Activated T-cell treated with anti-CD3 and anti-CD28 coated beads, Interleukin-2, amount 50 U/mL, for 24 hours (primary cell): Measurements from ENCODE around the gene ZFP57.

Source experiments
- DNase-seq: peaks from one replicate; pipeline ENCODE4 v3.0.0-alpha.2; 2020
- H3K27ac Mint-ChIP-seq: 2 replicates; pipeline ENCODE4 v1.8.0; 2020; ENCODE audit warnings: mild to moderate bottlenecking, mixed read lengths
- H3K27me3 Mint-ChIP-seq: 2 replicates; pipeline ENCODE4 v1.8.0; 2020; ENCODE audit warnings: mixed read lengths
- H3K36me3 Mint-ChIP-seq: 2 replicates; pipeline ENCODE4 v1.8.0; 2020; ENCODE audit warnings: low read depth, mixed read lengths
- H3K4me1 Mint-ChIP-seq: 2 replicates; pipeline ENCODE4 v1.8.0; 2020; ENCODE audit warnings: low read depth, mixed read lengths
- H3K4me3 Mint-ChIP-seq: 2 replicates; pipeline ENCODE4 v1.8.0; 2020; ENCODE audit warnings: mild to moderate bottlenecking, moderate library complexity, mixed read lengths
- H3K9me3 Mint-ChIP-seq: 2 replicates; pipeline ENCODE4 v1.8.0; 2020; ENCODE audit warnings: mixed read lengths

Gene ZFP57

DNA sequence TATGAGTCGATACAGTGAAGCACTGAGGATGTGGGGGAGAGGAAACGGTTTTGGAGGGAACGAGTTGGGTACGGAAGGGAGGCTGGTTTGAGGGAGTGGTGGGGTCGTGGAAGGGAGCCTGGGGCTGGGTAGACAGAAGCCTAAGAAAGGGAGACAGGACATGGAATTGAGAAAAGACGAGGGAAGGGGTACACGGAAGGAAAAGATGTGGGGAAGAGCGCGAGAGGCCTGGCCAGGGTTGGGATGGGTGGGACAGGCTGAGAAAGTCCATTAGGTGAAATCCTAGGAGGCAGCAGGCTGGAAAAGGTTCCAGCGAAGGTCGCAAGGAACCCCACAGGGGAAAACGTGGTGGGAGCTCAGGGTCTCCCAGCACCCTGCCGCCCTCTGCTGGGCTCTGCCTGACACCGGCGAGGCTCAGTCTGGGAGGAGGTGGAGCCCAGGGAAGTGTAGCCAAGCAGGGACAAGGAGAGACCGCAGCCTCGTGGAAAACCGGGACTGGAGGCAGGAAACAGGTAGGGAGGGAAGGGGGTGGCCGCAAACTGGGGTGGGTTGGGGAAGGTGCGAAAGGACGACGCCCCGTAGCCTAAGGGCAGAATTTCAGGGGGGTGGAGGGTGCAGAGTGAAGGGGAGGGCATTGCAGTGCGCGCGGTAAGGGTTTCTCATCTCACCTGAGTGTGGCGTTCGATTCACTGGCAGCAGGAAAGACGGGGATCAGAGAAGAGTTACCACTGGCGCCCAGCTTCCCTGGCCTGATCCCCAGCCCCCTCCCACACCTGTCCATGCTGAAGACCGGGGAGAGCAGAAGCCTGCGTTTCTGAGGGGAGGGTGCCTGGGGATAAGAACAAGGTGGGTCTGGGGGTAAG is 52.3 kb downstream of the ZFP57 start:
- H3K27me3 Mint-ChIP-seq, result peaks cover 5% of the 10 kb centered on the region

GRCh38 chr6:29627755-29628418 is 53.1 kb downstream of the ZFP57 start:
- peaks cover 5% of the 10 kb centered on the region for H3K27me3 Mint-ChIP-seq
- DNase-seq, result peak; percentile 73
- H3K27ac Mint-ChIP-seq, result peak overlapping the region; percentile 85
- H3K36me3 Mint-ChIP-seq, result no peaks in the 10 kb centered on the region
- H3K9me3 Mint-ChIP-seq, result no peaks in the 10 kb centered on the region
- peak overlapping the region; percentile 81 for H3K4me3 Mint-ChIP-seq
- H3K4me1 Mint-ChIP-seq, result peaks cover 32% of the 10 kb centered on the region

More for the DNA sequence above, 52.3 kb downstream of the ZFP57 start:
- Mint-ChIP-seq H3K9me3 (no peaks in the 10 kb centered on the region), H3K4me3 (peak overlapping the region; percentile 81), H3K36me3 (no peaks in the 10 kb centered on the region), H3K4me1 (peaks cover 38% of the 10 kb centered on the region), H3K27ac (peak overlapping the region; percentile 85)
- peak; percentile 75 for DNase-seq

- Mint-ChIP-seq H3K36me3 (peaks cover 1% of the 10 kb centered on the region), H3K4me3 (peak overlapping the region; percentile 29), H3K27ac (no peak overlapping the region), H3K4me1 (peaks cover 31% of the 10 kb centered on the region), H3K27me3 (peaks cover 4% of the 10 kb centered on the region), H3K9me3 (no peaks in the 10 kb centered on the region)
- DNase-seq, result no peak
Observed at GRCh38 chr6:29626948-29627754, 53.8 kb downstream of the ZFP57 start.

DNA sequence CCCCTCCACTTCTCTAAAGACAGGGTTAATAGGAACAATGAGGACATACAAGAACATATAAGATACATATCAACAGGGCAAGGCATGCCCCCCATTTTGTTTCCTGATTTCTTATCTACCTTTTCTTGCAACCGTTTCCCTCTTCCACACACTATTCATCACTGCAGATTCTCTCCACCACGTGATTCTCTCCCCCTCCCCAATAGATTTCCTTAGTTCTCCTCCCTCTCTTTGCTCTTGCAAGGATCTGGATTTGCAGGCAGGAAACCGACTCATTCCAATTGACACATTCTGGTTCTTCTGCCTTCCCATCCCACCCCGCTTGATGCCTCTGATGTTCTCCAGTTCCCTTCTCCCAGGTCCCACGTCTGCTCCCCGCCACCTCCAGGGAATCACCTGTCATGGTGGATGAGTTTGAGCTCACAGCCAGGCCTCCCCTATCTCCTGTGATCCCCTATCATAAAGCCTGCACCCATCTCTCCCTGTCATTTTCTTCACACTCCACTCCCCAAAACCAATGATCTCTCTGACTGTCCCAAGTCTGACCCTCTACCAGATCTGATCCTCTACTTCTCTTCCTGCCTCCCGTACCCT is 55.5 kb downstream of the ZFP57 start:
- no peaks in the 10 kb centered on the region for H3K27me3 Mint-ChIP-seq
- H3K36me3 Mint-ChIP-seq, result peaks cover 19% of the 10 kb centered on the region
- no peak overlapping the region for H3K4me3 Mint-ChIP-seq
- no peak for DNase-seq
- no peak overlapping the region for H3K27ac Mint-ChIP-seq
- H3K4me1 Mint-ChIP-seq, result peaks cover 18% of the 10 kb centered on the region
- H3K9me3 Mint-ChIP-seq, result no peaks in the 10 kb centered on the region

DNA sequence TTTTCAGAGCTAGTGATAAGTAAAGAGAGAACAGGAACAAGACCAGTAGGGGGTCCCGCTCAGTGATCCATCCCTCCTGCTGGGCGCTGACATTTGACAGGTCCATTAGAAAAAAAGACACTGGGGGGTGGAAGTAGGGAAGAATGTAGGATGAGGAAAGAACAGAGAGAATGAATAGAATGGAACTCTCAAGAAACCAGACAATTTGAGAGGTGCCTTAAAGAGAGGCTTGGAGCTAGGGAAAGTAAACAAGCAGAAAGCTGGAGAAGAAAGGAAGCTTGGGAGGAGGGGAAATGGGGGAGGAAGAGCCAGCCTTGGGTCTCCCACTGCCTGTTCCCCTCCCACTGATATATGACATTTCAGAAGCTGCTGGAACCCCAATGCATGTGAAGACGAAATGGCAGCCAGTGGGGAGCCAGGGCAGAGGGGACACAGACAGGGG is 56.4 kb downstream of the ZFP57 start:
- H3K4me3 Mint-ChIP-seq, result no peak overlapping the region
- H3K27ac Mint-ChIP-seq, result no peak overlapping the region
- H3K27me3 Mint-ChIP-seq, result no peaks in the 10 kb centered on the region
- H3K4me1 Mint-ChIP-seq, result peaks cover 13% of the 10 kb centered on the region
- peaks cover 25% of the 10 kb centered on the region for H3K36me3 Mint-ChIP-seq
- H3K9me3 Mint-ChIP-seq, result no peaks in the 10 kb centered on the region
- no peak for DNase-seq
